DMS114 treated with DMSO at 0.1 percent for 48 hours (cell line): ENCODE results near the gene CLDN5.
A peak's percentile ranks its signal among the peaks of the same experiment; 100 is the strongest.

Experiments
- DNase-seq: peaks from one replicate; lab custom pipeline; 2025; ENCODE audit not compliant: unreplicated experiment; lab: John Stamatoyannopoulos, UW

Gene CLDN5

GRCh38 chr22:19506212-19506611 lies 18.0 kb downstream of the CLDN5 start:
- DNase-seq: no peak

GRCh38 chr22:19505735-19506126 lies 18.5 kb downstream of the CLDN5 start:
- DNase-seq: no peak

- no peak for DNase-seq
Observed at GRCh38 chr22:19504900-19505734, 19.1 kb downstream of the CLDN5 start.

- no peak for DNase-seq
Observed at GRCh38 chr22:19503869-19504268, 20.3 kb downstream of the CLDN5 start.

GRCh38 chr22:19503367-19503766 lies 20.8 kb downstream of the CLDN5 start:
- no peak for DNase-seq

GRCh38 chr22:19501897-19502447 lies 22.2 kb downstream of the CLDN5 start:
- DNase-seq: no peak

GRCh38 chr22:19499880-19500242 lies 24.3 kb downstream of the CLDN5 start:
- DNase-seq: no peak

GRCh38 chr22:19499236-19499879 lies 24.9 kb downstream of the CLDN5 start:
- DNase-seq: no peak

- DNase-seq: no peak
Observed at GRCh38 chr22:19498866-19499190, 25.4 kb downstream of the CLDN5 start.

GRCh38 chr22:19498154-19498865 lies 25.9 kb downstream of the CLDN5 start:
- DNase-seq: no peak

GRCh38 chr22:19497245-19497644 lies 27.0 kb downstream of the CLDN5 start:
- no peak for DNase-seq

- no peak for DNase-seq
Observed at GRCh38 chr22:19496324-19496630, 27.9 kb downstream of the CLDN5 start.

GRCh38 chr22:19495562-19496323 lies 28.5 kb downstream of the CLDN5 start:
- DNase-seq: no peak

- no peak for DNase-seq
Observed at GRCh38 chr22:19494676-19495173, 29.5 kb downstream of the CLDN5 start.

- DNase-seq: no peak
Observed at GRCh38 chr22:19494001-19494560, 30.1 kb downstream of the CLDN5 start.

- DNase-seq: no peak
Observed at GRCh38 chr22:19492504-19493174, 31.6 kb downstream of the CLDN5 start.

- DNase-seq: no peak
Observed at GRCh38 chr22:19490628-19491230, 33.5 kb downstream of the CLDN5 start.

GRCh38 chr22:19488884-19489843 lies 35.0 kb downstream of the CLDN5 start:
- peak; percentile 8 for DNase-seq

- no peak for DNase-seq
Observed at GRCh38 chr22:19488285-19488684, 35.9 kb downstream of the CLDN5 start.
